Smooth muscle cell (in vitro differentiated cells): ENCODE results near the gene NLGN4X. TPM values are rescaled to one million over a fixed set of nuclear protein-coding genes. Genes with fewer than 3 reads are reported as not detected.

Experiments used
- DNase-seq: peaks from one replicate; lab custom pipeline; 2025; ENCODE audit not compliant: unreplicated experiment; lab: John Stamatoyannopoulos, UW
- H2AFZ ChIP-seq: fragments of 200-600 bp; sonication (generic); 2 replicates; pipeline ENCODE4 v1.6.0; 2016; ENCODE audit warnings: antibody characterized with exemption, low read depth, mild to moderate bottlenecking
- H3F3A ChIP-seq: fragments of 200-600 bp; sonication (generic); 2 replicates; pipeline ENCODE4 v1.6.0; 2017; ENCODE audit warnings: antibody characterized with exemption, low read depth
- H3K27ac ChIP-seq: fragments of 200-600 bp; sonication (generic); 2 replicates; pipeline ENCODE4 v1.5.1; 2016; ENCODE audit warnings: low read depth, mild to moderate bottlenecking
- H3K27me3 ChIP-seq: fragments of 200-600 bp; sonication (generic); 2 replicates; pipeline ENCODE4 v1.6.1; 2016; ENCODE audit warnings: low read depth, mild to moderate bottlenecking
- H3K36me3 ChIP-seq: fragments of 200-600 bp; sonication (generic); 2 replicates; pipeline ENCODE4 v1.5.1; 2016; ENCODE audit warnings: low read depth
- H3K4me1 ChIP-seq: fragments of 200-600 bp; sonication (generic); 2 replicates; pipeline ENCODE4 v1.5.1; 2016; ENCODE audit warnings: low read depth
- H3K4me2 ChIP-seq: fragments of 200-600 bp; sonication (generic); 2 replicates; pipeline ENCODE4 v1.6.0; 2016; ENCODE audit warnings: mild to moderate bottlenecking
- H3K4me3 ChIP-seq: fragments of 200-600 bp; sonication (generic); 2 replicates; pipeline ENCODE4 v1.5.1; 2016; ENCODE audit warnings: mild to moderate bottlenecking
- H3K79me2 ChIP-seq: fragments of 200-600 bp; sonication (generic); 2 replicates; pipeline ENCODE4 v1.6.0; 2016; ENCODE audit warnings: low read depth, mild to moderate bottlenecking
- H3K9ac ChIP-seq: fragments of 200-600 bp; sonication (generic); 2 replicates; pipeline ENCODE4 v1.6.0; 2016; ENCODE audit warnings: low read depth
- H3K9me3 ChIP-seq: fragments of 200-600 bp; sonication (generic); replicated peaks from 2 replicates; pipeline ENCODE4 v1.5.1; 2016; ENCODE audit warnings: low read depth
- H4K20me1 ChIP-seq: fragments of 200-600 bp; sonication (generic); 2 replicates; pipeline ENCODE4 v1.6.0; 2016; ENCODE audit warnings: low read depth
- CTCF ChIP-seq: fragments of 200-600 bp; sonication (generic); IDR thresholded peaks from 2 replicates; pipeline ENCODE4 v1.5.1; 2017; ENCODE audit warnings: borderline replicate concordance, mild to moderate bottlenecking, antibody characterized with exemption; ENCODE audit not compliant: insufficient read depth, poor library complexity, severe bottlenecking
- WGBS: methylation state at CpG from one replicate; pipeline ENCODE4 v1.1.7; 2016; ENCODE audit warnings: low lambda C conversion rate; 5-methylcytosine and 5-hydroxymethylcytosine counted together
- polyA plus RNA-seq: library from polyadenylated mRNA; unstranded; fragments of >200 nt; fragmentation: Nextera tagmentation; extraction: Ambion mirVana; gene quantifications from 2 replicates; pipeline ENCODE4 v1.2.1, GENCODE V29; 2016
- total RNA-seq: library from RNA; depleted of rRNA; stranded (reverse); fragments of >200 nt; gene quantifications from 2 replicates; pipeline ENCODE4 v1.2.3, GENCODE V29; 2014

NLGN4X gene
- total and polyA plus RNA-seq, 2 experiments from 2014 or later, result 1.6 to 4.7 TPM

- no peak overlapping the region for H3K4me2 ChIP-seq
- H3K9ac ChIP-seq, result no peak overlapping the region
- H3K4me3 ChIP-seq, result no peak overlapping the region
- no peak for DNase-seq
- WGBS, result 71% methylated on average over 6 of the region's 6 CpGs
- H3K79me2 ChIP-seq, result no peaks in the 10 kb centered on the region
- no peaks in the 10 kb centered on the region for H3F3A ChIP-seq
- H2AFZ ChIP-seq, result no peak overlapping the region
- no peak for TF ChIP-seq CTCF
- no peaks in the 10 kb centered on the region for H4K20me1 ChIP-seq
- no peaks in the 10 kb centered on the region for H3K36me3 ChIP-seq
- H3K27ac ChIP-seq, result no peak overlapping the region
- peaks cover 3% of the 10 kb centered on the region for H3K9me3 ChIP-seq
- H3K27me3 ChIP-seq, result no peaks in the 10 kb centered on the region
- H3K4me1 ChIP-seq, result no peaks in the 10 kb centered on the region
These were observed 79.4 kb downstream of the NLGN4X start for GRCh38 chrX:6149060-6149872.

- TF ChIP-seq CTCF, result no peak
- DNase-seq, result no peak
- no peak overlapping the region for H3K4me2 ChIP-seq
- 72% methylated on average over 2 of the region's 2 CpGs for WGBS
- no peaks in the 10 kb centered on the region for H3K36me3 ChIP-seq
- H3K4me3 ChIP-seq, result no peak overlapping the region
- no peak overlapping the region for H3K27ac ChIP-seq
- no peaks in the 10 kb centered on the region for H3K27me3 ChIP-seq
- no peaks in the 10 kb centered on the region for H3F3A ChIP-seq
- no peak overlapping the region for H2AFZ ChIP-seq
- no peaks in the 10 kb centered on the region for H4K20me1 ChIP-seq
- no peaks in the 10 kb centered on the region for H3K4me1 ChIP-seq
- no peaks in the 10 kb centered on the region for H3K79me2 ChIP-seq
- no peak overlapping the region for H3K9ac ChIP-seq
- H3K9me3 ChIP-seq, result no peaks in the 10 kb centered on the region
These were observed 94.4 kb downstream of the NLGN4X start for GRCh38 chrX:6134255-6134654.

- no peaks in the 10 kb centered on the region for H3K79me2 ChIP-seq
These were observed 95.7 kb downstream of the NLGN4X start for GRCh38 chrX:6132970-6133369.

More at GRCh38 chrX:6132970-6133369, 95.7 kb downstream of the NLGN4X start:
- Histone ChIP-seq H2AFZ (no peak overlapping the region), H3K9me3 (no peaks in the 10 kb centered on the region), H3K4me2 (no peak overlapping the region), H3K4me3 (no peak overlapping the region), H3K36me3 (no peaks in the 10 kb centered on the region), H3K9ac (no peak overlapping the region), H4K20me1 (no peaks in the 10 kb centered on the region), H3K27ac (no peak overlapping the region), H3F3A (no peaks in the 10 kb centered on the region), H3K27me3 (no peaks in the 10 kb centered on the region), H3K4me1 (no peaks in the 10 kb centered on the region)
- 94% methylated on average over 5 of the region's 5 CpGs for WGBS
- no peak for DNase-seq
- no peak for TF ChIP-seq CTCF
